ENCODE data around the gene COL23A1. TPM values are rescaled to one million over a fixed set of nuclear protein-coding genes. Genes with fewer than 3 reads are reported as not detected.
A peak's percentile ranks its signal among the peaks of the same experiment; 100 is the strongest.
"Not testable (repeated sequence)": the region's sequence is repeated elsewhere in the genome, so short reads cannot be mapped to it uniquely, and the experiment has no call there.

Gene COL23A1
- polyA plus RNA-seq, 2 of the 4 experiments (the other 2 are of a cell fraction), result not detected

GRCh38 chr5:178586396-178586795 lies 3.8 kb downstream of the COL23A1 start:
- Histone ChIP-seq H3K9me3 (peaks cover 11% of the 10 kb centered on the region), H3K4me3 (no peak overlapping the region), H3K4me1 (peaks cover 5% of the 10 kb centered on the region; the same call in 1 of the 3 replicates), H3K27ac (no peak overlapping the region), H3K4me2 (no peak overlapping the region)
- FAIRE-seq, result no peak
- ATAC-seq, result no peak
- POLR2A ChIA-PET, result no interaction called here
- CTCF ChIA-PET, result interaction anchor here (1.3 kb wide), 1 partner anchor 24 kb away, joined by 4 read pairs; no protein-coding TSS in a partner anchor
- TF ChIP-seq KDM5A (IDR thresholded peaks at IDR 0.05), result no peak
- no peak for TF ChIP-seq BHLHE40 (IDR thresholded peaks at IDR 0.05; ENCODE audit: low read depth, low read length)
- TF ChIP-seq KDM1A (IDR thresholded peaks at IDR 0.05; ENCODE audit: low read depth), result no peak
- no peak for TF ChIP-seq RCOR1 (IDR thresholded peaks at IDR 0.05; ENCODE audit: low read depth, low read length)
- no peak for TF ChIP-seq EP300 (IDR thresholded peaks at IDR 0.05)
- TF ChIP-seq HDAC2 (IDR thresholded peaks at IDR 0.05), result no peak
- TF ChIP-seq MAZ (IDR thresholded peaks at IDR 0.05; ENCODE audit: borderline replicate concordance, low read depth, low read length), result no peak
- TF ChIP-seq RFX5 (IDR thresholded peaks at IDR 0.05), result no peak
- TF ChIP-seq HOXB5 (CRISPR knock-in tag; IDR thresholded peaks at IDR 0.05), result no peak
- TF ChIP-seq, protein P1, sequence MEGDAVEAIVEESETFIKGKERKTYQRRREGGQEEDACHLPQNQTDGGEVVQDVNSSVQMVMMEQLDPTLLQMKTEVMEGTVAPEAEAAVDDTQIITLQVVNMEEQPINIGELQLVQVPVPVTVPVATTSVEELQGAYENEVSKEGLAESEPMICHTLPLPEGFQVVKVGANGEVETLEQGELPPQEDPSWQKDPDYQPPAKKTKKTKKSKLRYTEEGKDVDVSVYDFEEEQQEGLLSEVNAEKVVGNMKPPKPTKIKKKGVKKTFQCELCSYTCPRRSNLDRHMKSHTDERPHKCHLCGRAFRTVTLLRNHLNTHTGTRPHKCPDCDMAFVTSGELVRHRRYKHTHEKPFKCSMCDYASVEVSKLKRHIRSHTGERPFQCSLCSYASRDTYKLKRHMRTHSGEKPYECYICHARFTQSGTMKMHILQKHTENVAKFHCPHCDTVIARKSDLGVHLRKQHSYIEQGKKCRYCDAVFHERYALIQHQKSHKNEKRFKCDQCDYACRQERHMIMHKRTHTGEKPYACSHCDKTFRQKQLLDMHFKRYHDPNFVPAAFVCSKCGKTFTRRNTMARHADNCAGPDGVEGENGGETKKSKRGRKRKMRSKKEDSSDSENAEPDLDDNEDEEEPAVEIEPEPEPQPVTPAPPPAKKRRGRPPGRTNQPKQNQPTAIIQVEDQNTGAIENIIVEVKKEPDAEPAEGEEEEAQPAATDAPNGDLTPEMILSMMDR (IDR thresholded peaks at IDR 0.05), result no peak
- TF ChIP-seq NPAS2 (CRISPR knock-in tag; IDR thresholded peaks at IDR 0.05; ENCODE audit: borderline replicate concordance), result no peak
- TF ChIP-seq BCL3 (IDR thresholded peaks at IDR 0.05), result no peak
- no peak for TF ChIP-seq FOXS1 (CRISPR knock-in tag; IDR thresholded peaks at IDR 0.05)
- no peak for TF ChIP-seq FOSB (CRISPR knock-in tag; IDR thresholded peaks at IDR 0.05)
- no peak for TF ChIP-seq HMGXB4 (CRISPR knock-in tag; IDR thresholded peaks at IDR 0.05; ENCODE audit: borderline replicate concordance)
- TF ChIP-seq POLR2A (IDR thresholded peaks at IDR 0.05; ENCODE audit: low read length), result no peak
- TF ChIP-seq MAX (IDR thresholded peaks at IDR 0.05), result no peak
- TF ChIP-seq ESRRA (IDR thresholded peaks at IDR 0.05; ENCODE audit: borderline replicate concordance, low read length), result no peak
- no peak for TF ChIP-seq EHMT2 (IDR thresholded peaks at IDR 0.05; ENCODE audit: low read depth)
- TF ChIP-seq, protein P2, sequence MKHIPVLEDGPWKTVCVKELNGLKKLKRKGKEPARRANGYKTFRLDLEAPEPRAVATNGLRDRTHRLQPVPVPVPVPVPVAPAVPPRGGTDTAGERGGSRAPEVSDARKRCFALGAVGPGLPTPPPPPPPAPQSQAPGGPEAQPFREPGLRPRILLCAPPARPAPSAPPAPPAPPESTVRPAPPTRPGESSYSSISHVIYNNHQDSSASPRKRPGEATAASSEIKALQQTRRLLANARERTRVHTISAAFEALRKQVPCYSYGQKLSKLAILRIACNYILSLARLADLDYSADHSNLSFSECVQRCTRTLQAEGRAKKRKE (CRISPR knock-in tag; IDR thresholded peaks at IDR 0.05; ENCODE audit: low read depth), result no peak
- 54% methylated on average over 2 of the region's 2 CpGs for WGBS (ENCODE audit: missing lambda C conversion rate)
- no peak for DNase-seq (ENCODE audit: low read depth in 1 of 2, low spot score in 1 of 2)

DNA sequence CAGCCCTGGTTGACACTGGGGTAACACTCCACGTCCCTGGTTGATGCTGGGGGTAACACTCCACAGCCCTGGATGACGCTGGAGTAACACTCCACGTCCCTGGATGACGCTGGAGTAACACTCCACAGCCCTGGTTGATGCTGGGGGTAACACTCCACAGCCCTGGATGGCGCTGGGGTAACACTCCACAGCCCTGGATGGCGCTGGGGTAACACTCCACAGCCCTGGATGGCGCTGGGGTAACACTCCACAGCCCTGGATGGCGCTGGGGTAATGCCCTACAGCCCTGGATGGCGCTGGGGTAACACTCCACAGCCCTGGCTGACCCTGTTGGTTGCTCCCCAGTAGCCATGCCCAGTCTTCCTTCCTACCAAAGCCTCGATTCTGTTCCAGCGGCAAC lies 4.8 kb downstream of the COL23A1 start:
- H3K9me3 ChIP-seq, POLR2A ChIA-PET, H3K4me2 ChIP-seq, H3K27ac ChIP-seq, CTCF ChIA-PET, H3K4me3 ChIP-seq, H3K4me1 ChIP-seq: not testable (repeated sequence)
- ATAC-seq (peak; percentile 92 to 98), FAIRE-seq (peak; percentile 100), DNase-seq (ENCODE audit: low read depth in 1 of 2, low spot score in 1 of 2) (peak; percentile 18 to 26)
- WGBS (ENCODE audit: missing lambda C conversion rate), result 37% methylated on average over 11 of the region's 11 CpGs

Measured in A549 (cell line).